ENCODE data around the gene RAP1B.

The RAP1B gene

DNA sequence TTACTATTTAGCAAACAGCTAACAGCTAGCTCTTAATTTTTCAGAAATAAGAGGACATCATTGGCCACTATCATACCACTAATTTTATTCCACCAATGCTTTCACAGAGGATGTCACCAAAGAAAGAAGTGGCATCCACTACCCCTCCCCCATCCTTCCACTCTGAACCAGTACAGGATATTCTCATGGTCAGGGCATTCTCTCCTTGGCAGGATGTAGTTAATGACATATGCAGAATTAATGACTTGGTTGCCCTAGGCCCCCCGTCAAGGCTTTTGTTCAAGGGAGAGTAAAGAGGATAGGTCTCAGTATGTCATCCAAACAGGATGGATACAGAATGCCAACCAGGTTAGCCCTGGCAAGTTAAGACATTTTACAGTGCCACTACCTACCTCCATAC lies 57.2 kb downstream of the RAP1B start:
- peak overlapping the region; percentile 49 for H3K4me3 ChIP-seq (ENCODE audit: low read length, poor library complexity, severe bottlenecking)
- H4K20me1 ChIP-seq (ENCODE audit: insufficient read depth, low read length, poor library complexity, severe bottlenecking), result no peaks in the 10 kb centered on the region
- H3K4me1 ChIP-seq (ENCODE audit: insufficient read depth, low read length, poor library complexity, severe bottlenecking), result peaks cover 66% of the 10 kb centered on the region
- H3K9me3 ChIP-seq (ENCODE audit: insufficient read depth, low read depth, low read length), result no peaks in the 10 kb centered on the region
- no peak overlapping the region for H2AFZ ChIP-seq (ENCODE audit: low read length)
- no peaks in the 10 kb centered on the region for H3K79me2 ChIP-seq (ENCODE audit: insufficient read depth, low read length)
- H3K9me2 ChIP-seq (replicated peaks; ENCODE audit: low read depth, low read length), result no peaks in the 10 kb centered on the region
- TF ChIP-seq, protein P1, sequence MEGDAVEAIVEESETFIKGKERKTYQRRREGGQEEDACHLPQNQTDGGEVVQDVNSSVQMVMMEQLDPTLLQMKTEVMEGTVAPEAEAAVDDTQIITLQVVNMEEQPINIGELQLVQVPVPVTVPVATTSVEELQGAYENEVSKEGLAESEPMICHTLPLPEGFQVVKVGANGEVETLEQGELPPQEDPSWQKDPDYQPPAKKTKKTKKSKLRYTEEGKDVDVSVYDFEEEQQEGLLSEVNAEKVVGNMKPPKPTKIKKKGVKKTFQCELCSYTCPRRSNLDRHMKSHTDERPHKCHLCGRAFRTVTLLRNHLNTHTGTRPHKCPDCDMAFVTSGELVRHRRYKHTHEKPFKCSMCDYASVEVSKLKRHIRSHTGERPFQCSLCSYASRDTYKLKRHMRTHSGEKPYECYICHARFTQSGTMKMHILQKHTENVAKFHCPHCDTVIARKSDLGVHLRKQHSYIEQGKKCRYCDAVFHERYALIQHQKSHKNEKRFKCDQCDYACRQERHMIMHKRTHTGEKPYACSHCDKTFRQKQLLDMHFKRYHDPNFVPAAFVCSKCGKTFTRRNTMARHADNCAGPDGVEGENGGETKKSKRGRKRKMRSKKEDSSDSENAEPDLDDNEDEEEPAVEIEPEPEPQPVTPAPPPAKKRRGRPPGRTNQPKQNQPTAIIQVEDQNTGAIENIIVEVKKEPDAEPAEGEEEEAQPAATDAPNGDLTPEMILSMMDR (conservative IDR thresholded peaks at IDR 0.05; ENCODE audit: low read length), result no peak
- no peak for TF ChIP-seq EZH2phosphoT487 (IDR thresholded peaks at IDR 0.05; ENCODE audit: borderline replicate concordance)
- no peaks in the 10 kb centered on the region for H3K36me3 ChIP-seq (ENCODE audit: insufficient read depth, low read length)
- H3K9ac ChIP-seq (ENCODE audit: low read depth, low read length, poor library complexity, severe bottlenecking), result peak overlapping the region; percentile 58
- H3F3A ChIP-seq (ENCODE audit: low read depth), result no peaks in the 10 kb centered on the region
- H3K4me2 ChIP-seq (ENCODE audit: low read depth, low read length, poor library complexity, severe bottlenecking), result peak overlapping the region; percentile 68
- no peaks in the 10 kb centered on the region for H3K27me3 ChIP-seq (ENCODE audit: insufficient read depth, low read length, poor library complexity, severe bottlenecking)

DNA sequence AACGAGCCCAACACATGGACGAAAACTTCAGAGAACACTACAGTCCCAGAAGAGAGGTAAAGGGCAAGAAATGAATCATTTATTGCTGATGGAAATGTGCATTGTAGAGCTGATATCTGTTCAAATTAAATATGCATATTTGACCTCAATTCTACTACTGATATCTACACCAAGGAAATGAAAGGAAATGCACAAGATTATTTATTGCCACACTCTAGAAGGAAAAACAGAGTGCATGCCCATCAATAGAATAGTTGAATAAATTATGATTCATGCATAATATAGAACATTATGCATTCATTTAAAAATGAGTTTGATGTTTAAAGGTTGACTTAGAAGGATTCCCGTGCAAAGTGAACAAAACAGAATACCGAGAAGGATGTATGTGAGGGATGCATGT lies 60.5 kb downstream of the RAP1B start:
- no peak overlapping the region for H3K9ac ChIP-seq (ENCODE audit: low read depth, low read length, poor library complexity, severe bottlenecking)
- H2AFZ ChIP-seq (ENCODE audit: low read length), result no peak overlapping the region
- no peak overlapping the region for H3K4me3 ChIP-seq (ENCODE audit: low read length, poor library complexity, severe bottlenecking)
- peaks cover 6% of the 10 kb centered on the region for H3F3A ChIP-seq (ENCODE audit: low read depth)
- H3K4me1 ChIP-seq (ENCODE audit: insufficient read depth, low read length, poor library complexity, severe bottlenecking), result peaks cover 59% of the 10 kb centered on the region
- no peaks in the 10 kb centered on the region for H3K36me3 ChIP-seq (ENCODE audit: insufficient read depth, low read length)
- H3K9me2 ChIP-seq (replicated peaks; ENCODE audit: low read depth, low read length), result no peaks in the 10 kb centered on the region
- no peaks in the 10 kb centered on the region for H3K79me2 ChIP-seq (ENCODE audit: insufficient read depth, low read length)
- no peak for TF ChIP-seq EZH2phosphoT487 (IDR thresholded peaks at IDR 0.05; ENCODE audit: borderline replicate concordance)
- TF ChIP-seq, protein P1 (conservative IDR thresholded peaks at IDR 0.05; ENCODE audit: low read length), result no peak
- H4K20me1 ChIP-seq (ENCODE audit: insufficient read depth, low read length, poor library complexity, severe bottlenecking), result no peaks in the 10 kb centered on the region
- H3K27me3 ChIP-seq (ENCODE audit: insufficient read depth, low read length, poor library complexity, severe bottlenecking), result no peaks in the 10 kb centered on the region
- H3K4me2 ChIP-seq (ENCODE audit: low read depth, low read length, poor library complexity, severe bottlenecking), result no peak overlapping the region
- H3K9me3 ChIP-seq (ENCODE audit: insufficient read depth, low read depth, low read length), result no peaks in the 10 kb centered on the region

DNA sequence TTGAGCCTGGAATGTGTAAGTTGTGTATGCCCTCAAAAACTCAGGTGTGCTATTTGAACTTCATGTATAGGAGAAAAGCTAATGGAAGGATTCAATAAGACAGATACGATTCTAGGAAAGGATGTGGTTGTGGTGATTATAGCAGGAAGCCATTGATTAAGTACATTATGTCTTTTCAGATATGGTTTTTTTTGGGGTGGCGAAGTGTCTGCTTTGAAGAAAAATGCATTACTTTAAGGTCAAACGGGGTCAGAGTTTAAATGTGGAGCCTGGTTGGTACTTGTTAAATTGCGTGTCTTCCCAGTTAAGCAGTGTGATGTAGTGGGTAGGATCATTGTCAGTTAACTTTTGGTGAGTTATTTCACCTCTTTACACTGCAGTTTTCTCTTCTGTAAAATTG lies 63.1 kb downstream of the RAP1B start:
- TF ChIP-seq, protein P1 (conservative IDR thresholded peaks at IDR 0.05; ENCODE audit: low read length), result no peak
- TF ChIP-seq EZH2phosphoT487 (IDR thresholded peaks at IDR 0.05; ENCODE audit: borderline replicate concordance), result no peak
- no peak overlapping the region for H3K9ac ChIP-seq (ENCODE audit: low read depth, low read length, poor library complexity, severe bottlenecking)

More for the DNA sequence above, 63.1 kb downstream of the RAP1B start:
- H3K9me2 ChIP-seq (replicated peaks; ENCODE audit: low read depth, low read length), result no peaks in the 10 kb centered on the region
- no peaks in the 10 kb centered on the region for H3K79me2 ChIP-seq (ENCODE audit: insufficient read depth, low read length)
- H4K20me1 ChIP-seq (ENCODE audit: insufficient read depth, low read length, poor library complexity, severe bottlenecking), result no peaks in the 10 kb centered on the region
- H2AFZ ChIP-seq (ENCODE audit: low read length), result no peak overlapping the region
- peak overlapping the region; percentile 3 for H3K4me3 ChIP-seq (ENCODE audit: low read length, poor library complexity, severe bottlenecking)
- H3K27me3 ChIP-seq (ENCODE audit: insufficient read depth, low read length, poor library complexity, severe bottlenecking), result no peaks in the 10 kb centered on the region
- H3K4me2 ChIP-seq (ENCODE audit: low read depth, low read length, poor library complexity, severe bottlenecking), result peak overlapping the region; percentile 68
- no peaks in the 10 kb centered on the region for H3K36me3 ChIP-seq (ENCODE audit: insufficient read depth, low read length)
- H3F3A ChIP-seq (ENCODE audit: low read depth), result peaks cover 6% of the 10 kb centered on the region
- no peaks in the 10 kb centered on the region for H3K9me3 ChIP-seq (ENCODE audit: insufficient read depth, low read depth, low read length)
- H3K4me1 ChIP-seq (ENCODE audit: insufficient read depth, low read length, poor library complexity, severe bottlenecking), result peaks cover 38% of the 10 kb centered on the region

Data from Loucy (cell line).